Islet of Langerhans (tissue), 1 donor: ENCODE results near the gene MBNL1.

Experiments used
- FAIRE-seq: peaks from one replicate; lab custom pipeline; 2011; peaks lifted over from hg19 to GRCh38; lab: Jason Lieb, UNC

MBNL1 gene

GRCh38 chr3:152298393-152299248, 29.9 kb downstream of the MBNL1 start:
- FAIRE-seq: peak; percentile 24

GRCh38 chr3:152299249-152299976, 30.7 kb downstream of the MBNL1 start:
- no peak for FAIRE-seq

GRCh38 chr3:152300029-152300731, 31.5 kb downstream of the MBNL1 start:
- FAIRE-seq: no peak

- FAIRE-seq: no peak
These were observed 33.0 kb downstream of the MBNL1 start for GRCh38 chr3:152301745-152302181.

- FAIRE-seq: peak; percentile 21
These were observed 33.8 kb downstream of the MBNL1 start for GRCh38 chr3:152302521-152303021.

GRCh38 chr3:152304160-152304559, 35.4 kb downstream of the MBNL1 start:
- FAIRE-seq: no peak

GRCh38 chr3:152305075-152305474, 36.3 kb downstream of the MBNL1 start:
- FAIRE-seq: no peak

- peak; percentile 21 for FAIRE-seq
These were observed 39.2 kb downstream of the MBNL1 start for GRCh38 chr3:152307829-152308474.

- no peak for FAIRE-seq
These were observed 39.7 kb downstream of the MBNL1 start for GRCh38 chr3:152308475-152308844.

- no peak for FAIRE-seq
These were observed 40.3 kb downstream of the MBNL1 start for GRCh38 chr3:152309031-152309430.

GRCh38 chr3:152309535-152310307, 41.0 kb downstream of the MBNL1 start:
- peak; percentile 95 for FAIRE-seq

- peak; percentile 30 for FAIRE-seq
These were observed 44.7 kb downstream of the MBNL1 start for GRCh38 chr3:152313430-152313829.

- FAIRE-seq: peak; percentile 76
These were observed 45.2 kb downstream of the MBNL1 start for GRCh38 chr3:152313914-152314313.

GRCh38 chr3:152314677-152315353, 46.1 kb downstream of the MBNL1 start:
- FAIRE-seq: peak; percentile 9

GRCh38 chr3:152315623-152316022, 46.9 kb downstream of the MBNL1 start:
- FAIRE-seq: no peak

GRCh38 chr3:152316318-152316717, 47.6 kb downstream of the MBNL1 start:
- FAIRE-seq: no peak

GRCh38 chr3:152317184-152317583, 48.5 kb downstream of the MBNL1 start:
- no peak for FAIRE-seq

- FAIRE-seq: peak; percentile 74
These were observed 49.2 kb downstream of the MBNL1 start for GRCh38 chr3:152317956-152318355.

GRCh38 chr3:152318512-152318911, 49.8 kb downstream of the MBNL1 start:
- no peak for FAIRE-seq

- no peak for FAIRE-seq
These were observed 50.5 kb downstream of the MBNL1 start for GRCh38 chr3:152319256-152319655.
